Lung (tissue), 12 donors: ENCODE data around the gene COG4. TPM values are rescaled to one million over a fixed set of nuclear protein-coding genes. Genes with fewer than 3 reads are reported as not detected.

Experiments used
- ATAC-seq: fragments of 200-7000 bp; cut with Tn5 transposase; one replicate; pipeline ENCODE4 v1.9.1; 2020; ENCODE audit warnings: moderate number of reproducible peaks; ENCODE audit not compliant: insufficient read depth, low FRiP score
- DNase-seq, 3 donors: peaks; one replicate each; pipeline ENCODE4 v3.0.0-alpha.2; 2013 to 2017
- H3K27ac ChIP-seq, 2 donors: one replicate each; pipeline ENCODE4 v1.5.1; 2013; ENCODE audit warnings: mild to moderate bottlenecking in 2 of 2, moderate library complexity in 2 of 2, control low read depth in 1 of 2, inconsistent platforms in 1 of 2, low read depth in 1 of 2, low read length in 1 of 2
- H3K27me3 ChIP-seq, 3 donors: one replicate each; pipeline ENCODE4 v1.5.1; 2013; ENCODE audit warnings: low read length in 2 of 3; ENCODE audit not compliant: control insufficient read depth in 3 of 3, insufficient read depth in 3 of 3
- H3K36me3 ChIP-seq, 4 donors: one replicate each; pipeline ENCODE4 v1.5.1; 2013; ENCODE audit warnings: low read length in 4 of 4, mild to moderate bottlenecking in 1 of 4, moderate library complexity in 1 of 4; ENCODE audit not compliant: control insufficient read depth in 4 of 4, insufficient read depth in 4 of 4
- H3K4me1 ChIP-seq, 5 donors: one replicate each; pipeline ENCODE4 v1.5.1; 2013; ENCODE audit warnings: low read length in 5 of 5, mild to moderate bottlenecking in 2 of 5, moderate library complexity in 1 of 5; ENCODE audit not compliant: control insufficient read depth in 5 of 5, insufficient read depth in 5 of 5
- H3K4me3 ChIP-seq: one replicate; pipeline ENCODE4 v1.5.1; 2013; ENCODE audit warnings: mild to moderate bottlenecking, control low read depth, moderate library complexity
- H3K9ac ChIP-seq, 2 donors: one replicate each; pipeline ENCODE4 v1.5.1; 2013; ENCODE audit warnings: low read length in 2 of 2, control low read depth in 1 of 2; ENCODE audit not compliant: insufficient read depth in 1 of 2
- H3K9me3 ChIP-seq, 4 donors: one replicate each; pipeline ENCODE4 v1.5.1; 2013; ENCODE audit warnings: low read length in 3 of 4, mild to moderate bottlenecking in 1 of 4, moderate library complexity in 1 of 4; ENCODE audit not compliant: control insufficient read depth in 4 of 4, insufficient read depth in 3 of 4
- WGBS, 2 donors: extraction: QIAGEN DNeasy Blood & Tissue Kit; methylation state at CpG; one replicate each; pipeline ENCODE4 v1.1.7; 2013; 5-methylcytosine and 5-hydroxymethylcytosine counted together
- polyA plus RNA-seq, 2 donors: library from polyadenylated mRNA; stranded (reverse); fragments of 200-250 nt; gene quantifications; one replicate each; pipeline ENCODE4 v1.2.1, GENCODE V29; 2013
- total RNA-seq, 2 donors: library from RNA; depleted of rRNA in 1 of 2; stranded (reverse); fragments of >200 nt in 1 of 2; gene quantifications; one replicate each; pipeline ENCODE4 v1.2.1, GENCODE V29; 2014 to 2021
- TF ChIP-seq, protein P1 (sequence below): IDR thresholded peaks from 2 replicates; pipeline ENCODE4 v1.5.1; 2012; ENCODE audit warnings: mild to moderate bottlenecking; ENCODE audit errors: control extremely low read depth, extremely low read depth
- donor health status: control.
- donor health status: control.
- donor health status: Bipolar disorder and iron deficiency.
- donor health status: healthy.
- donor health status: DM: yes; HTN: yes; CAD: no.

COG4 gene
- total and polyA plus RNA-seq, 4 donors = 29.3 to 65.8 (median 39.4) TPM

DNA sequence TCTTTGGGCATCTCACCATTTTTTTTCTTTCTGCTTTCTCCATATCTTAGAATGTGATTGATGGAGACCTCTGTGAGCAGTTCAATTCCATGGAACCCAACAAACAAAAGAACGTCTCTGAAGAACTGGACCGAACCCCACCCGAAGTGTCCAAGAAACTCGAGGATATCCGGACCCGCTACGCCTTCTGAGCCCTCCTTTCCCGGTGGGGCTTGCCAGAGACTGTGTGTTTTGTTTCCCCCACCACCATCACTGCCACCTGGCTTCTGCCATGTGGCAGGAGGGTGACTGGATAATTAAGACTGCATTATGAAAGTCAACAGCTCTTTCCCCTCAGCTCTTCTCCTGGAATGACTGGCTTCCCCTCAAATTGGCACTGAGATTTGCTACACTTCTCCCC, 48.3 kb upstream of the COG4 start:
- no peak overlapping the region for H3K9ac ChIP-seq
- H3K4me1 ChIP-seq = peaks cover 0 to 25% (median 13%) of the 10 kb centered on the region in 5 donors
- peak overlapping the region in 1 of 2 donors; percentile 20 for H3K27ac ChIP-seq
- no peak overlapping the region for H3K4me3 ChIP-seq
- H3K27me3 ChIP-seq = no peaks in the 10 kb centered on the region
- 74 to 93% methylated on average over 8 of the region's 8 CpGs for WGBS, 2 donors
- ATAC-seq (no peak), DNase-seq (no peak)
- TF ChIP-seq, protein P1, sequence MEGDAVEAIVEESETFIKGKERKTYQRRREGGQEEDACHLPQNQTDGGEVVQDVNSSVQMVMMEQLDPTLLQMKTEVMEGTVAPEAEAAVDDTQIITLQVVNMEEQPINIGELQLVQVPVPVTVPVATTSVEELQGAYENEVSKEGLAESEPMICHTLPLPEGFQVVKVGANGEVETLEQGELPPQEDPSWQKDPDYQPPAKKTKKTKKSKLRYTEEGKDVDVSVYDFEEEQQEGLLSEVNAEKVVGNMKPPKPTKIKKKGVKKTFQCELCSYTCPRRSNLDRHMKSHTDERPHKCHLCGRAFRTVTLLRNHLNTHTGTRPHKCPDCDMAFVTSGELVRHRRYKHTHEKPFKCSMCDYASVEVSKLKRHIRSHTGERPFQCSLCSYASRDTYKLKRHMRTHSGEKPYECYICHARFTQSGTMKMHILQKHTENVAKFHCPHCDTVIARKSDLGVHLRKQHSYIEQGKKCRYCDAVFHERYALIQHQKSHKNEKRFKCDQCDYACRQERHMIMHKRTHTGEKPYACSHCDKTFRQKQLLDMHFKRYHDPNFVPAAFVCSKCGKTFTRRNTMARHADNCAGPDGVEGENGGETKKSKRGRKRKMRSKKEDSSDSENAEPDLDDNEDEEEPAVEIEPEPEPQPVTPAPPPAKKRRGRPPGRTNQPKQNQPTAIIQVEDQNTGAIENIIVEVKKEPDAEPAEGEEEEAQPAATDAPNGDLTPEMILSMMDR = no peak
- no peaks in the 10 kb centered on the region for H3K9me3 ChIP-seq
- H3K36me3 ChIP-seq = peaks cover 38 to 60% (median 54%) of the 10 kb centered on the region in 4 donors

DNA sequence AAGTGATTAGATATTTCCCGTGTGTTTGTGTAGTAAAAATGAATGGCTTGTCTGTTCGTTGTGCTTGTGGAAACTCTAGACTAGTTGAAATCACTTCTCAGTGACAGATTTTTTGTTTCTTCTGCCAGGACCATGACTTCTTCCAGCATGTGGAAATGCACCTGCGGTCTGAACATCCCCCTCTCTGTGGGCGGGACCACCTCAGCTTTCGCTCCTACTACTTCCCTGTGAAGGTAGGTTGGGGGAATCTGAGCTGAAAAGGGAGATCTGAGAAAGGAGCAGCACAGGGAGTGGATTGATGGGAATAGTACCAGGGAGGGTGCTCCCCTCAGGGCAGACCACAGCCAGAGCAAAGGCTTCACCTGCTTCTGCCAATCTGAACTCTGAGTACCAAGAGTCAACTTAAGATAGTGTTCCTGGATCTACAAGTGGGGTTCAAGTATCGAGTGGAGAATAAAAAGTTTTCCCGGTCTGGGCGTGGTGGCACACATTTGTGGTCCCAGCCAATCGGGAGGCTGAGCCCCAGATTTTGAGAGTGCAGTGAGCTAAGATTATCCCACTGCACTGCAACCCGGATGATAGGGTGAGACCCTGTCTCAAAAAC, 47.7 kb upstream of the COG4 start:
- WGBS, 2 donors = 75 to 91% methylated on average over 10 of the region's 10 CpGs
- peak; percentile 40 for ATAC-seq
- H3K27ac ChIP-seq = peak overlapping the region in 1 of 2 donors; percentile 26

DNA sequence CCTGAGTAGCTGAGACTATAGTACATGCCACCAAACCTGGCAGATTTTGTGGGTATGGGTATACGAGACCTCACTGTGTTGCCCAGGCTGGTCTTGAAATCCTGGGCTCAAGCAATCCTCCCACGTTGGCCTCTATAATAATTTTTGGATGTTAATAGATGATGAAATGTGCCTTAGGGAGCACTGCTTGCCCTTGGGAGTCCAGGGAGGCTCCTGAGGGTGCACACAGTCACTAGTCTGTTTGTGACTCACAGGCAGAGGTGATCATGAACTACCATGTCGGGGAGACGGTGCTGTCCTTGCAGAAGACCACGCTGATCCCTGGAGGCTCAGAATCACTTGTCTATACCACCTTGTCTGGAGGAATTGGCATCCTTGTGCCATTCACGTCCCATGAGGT, 46.4 kb upstream of the COG4 start:
- DNase-seq = no peak
- H3K4me1 ChIP-seq = peaks cover 0 to 21% (median 8%) of the 10 kb centered on the region in 5 donors
- H3K36me3 ChIP-seq = peaks cover 47 to 67% (median 61%) of the 10 kb centered on the region in 4 donors
- H3K27ac ChIP-seq = no peak overlapping the region
- no peak overlapping the region for H3K4me3 ChIP-seq
- WGBS, 2 donors = 93% methylated on average over 6 of the region's 6 CpGs
- ATAC-seq = no peak
- H3K9ac ChIP-seq = no peak overlapping the region
- H3K27me3 ChIP-seq = no peaks in the 10 kb centered on the region
- no peaks in the 10 kb centered on the region for H3K9me3 ChIP-seq
- TF ChIP-seq, protein P1 = no peak

More for the DNA sequence above, 47.7 kb upstream of the COG4 start:
- peaks cover 38 to 62% (median 54%) of the 10 kb centered on the region in 4 donors for H3K36me3 ChIP-seq
- H3K9ac ChIP-seq = no peak overlapping the region
- peaks cover 0 to 21% (median 8%) of the 10 kb centered on the region in 5 donors for H3K4me1 ChIP-seq
- TF ChIP-seq, protein P1 = no peak
- H3K4me3 ChIP-seq = no peak overlapping the region
- no peaks in the 10 kb centered on the region for H3K9me3 ChIP-seq
- no peaks in the 10 kb centered on the region for H3K27me3 ChIP-seq
- no peak for DNase-seq
